A549 (cell line): Measurements from ENCODE around the gene SWI5.

Experiments
- JUN ChIP-seq, 2 experiments: fragments of >200 bp; sonication (Bioruptor Twin); formaldehyde crosslinking; IDR thresholded peaks; 2 replicates in 1 of 2; 3 replicates in 1 of 2; pipeline ENCODE4 v1.6.1; 2016 to 2017
- NR3C1 ChIP-seq: fragments of >200 bp; sonication (Bioruptor Twin); formaldehyde crosslinking; IDR thresholded peaks from 3 replicates; pipeline ENCODE4 v1.6.1; 2017
- POLR2A ChIP-seq: IDR thresholded peaks from 2 replicates; pipeline ENCODE4 v1.6.1; 2012; ENCODE audit warnings: mild to moderate bottlenecking, low read length
- RCOR1 ChIP-seq: fragments of 150-350 bp; IDR thresholded peaks from 2 replicates; pipeline ENCODE4 v1.6.1; 2014; ENCODE audit warnings: antibody characterized with exemption, low read length, low read depth
- SMC3 ChIP-seq: fragments of >200 bp; sonication (Bioruptor Twin); formaldehyde crosslinking; IDR thresholded peaks from 3 replicates; pipeline ENCODE4 v1.6.1; 2018; ENCODE audit warnings: inconsistent platforms
- ZSCAN20 ChIP-seq: fragments of 250-450 bp; sonication (Bioruptor Pico); IDR thresholded peaks from 2 replicates; pipeline ENCODE4 v1.8.0; 2022; ENCODE audit warnings: mild to moderate bottlenecking, moderate library complexity
- TF ChIP-seq, protein P1 (sequence below): fragments of >200 bp; sonication (Bioruptor Twin); formaldehyde crosslinking; IDR thresholded peaks from 3 replicates; pipeline ENCODE4 v1.5.1; 2016
- TF ChIP-seq, protein P2 (sequence below): IDR thresholded peaks from 2 replicates; pipeline ENCODE4 v1.6.1; 2012; ENCODE audit warnings: low read depth, borderline replicate concordance

DNA sequence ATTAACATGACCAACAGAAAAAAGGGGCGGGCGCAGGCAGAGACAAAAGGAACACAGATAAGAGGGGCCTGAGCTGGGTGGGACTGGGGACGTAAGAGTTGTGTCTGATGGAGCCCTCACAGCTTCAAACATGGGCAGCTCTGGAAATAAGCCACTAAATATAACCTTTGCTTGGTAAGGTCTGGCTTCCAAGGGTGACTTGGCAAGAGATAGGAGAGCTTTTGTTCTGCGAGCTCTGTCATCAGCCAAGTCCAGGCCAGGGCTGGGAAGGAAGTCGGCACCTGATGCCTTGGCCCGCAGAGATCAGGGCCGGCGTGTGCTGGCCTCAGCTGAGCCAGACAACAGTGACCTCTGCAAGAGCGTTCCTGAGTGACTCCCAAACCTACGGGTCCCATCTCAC, 34.4 kb downstream of the SWI5 start:
- no peak for TF ChIP-seq SMC3
- TF ChIP-seq, protein P1, sequence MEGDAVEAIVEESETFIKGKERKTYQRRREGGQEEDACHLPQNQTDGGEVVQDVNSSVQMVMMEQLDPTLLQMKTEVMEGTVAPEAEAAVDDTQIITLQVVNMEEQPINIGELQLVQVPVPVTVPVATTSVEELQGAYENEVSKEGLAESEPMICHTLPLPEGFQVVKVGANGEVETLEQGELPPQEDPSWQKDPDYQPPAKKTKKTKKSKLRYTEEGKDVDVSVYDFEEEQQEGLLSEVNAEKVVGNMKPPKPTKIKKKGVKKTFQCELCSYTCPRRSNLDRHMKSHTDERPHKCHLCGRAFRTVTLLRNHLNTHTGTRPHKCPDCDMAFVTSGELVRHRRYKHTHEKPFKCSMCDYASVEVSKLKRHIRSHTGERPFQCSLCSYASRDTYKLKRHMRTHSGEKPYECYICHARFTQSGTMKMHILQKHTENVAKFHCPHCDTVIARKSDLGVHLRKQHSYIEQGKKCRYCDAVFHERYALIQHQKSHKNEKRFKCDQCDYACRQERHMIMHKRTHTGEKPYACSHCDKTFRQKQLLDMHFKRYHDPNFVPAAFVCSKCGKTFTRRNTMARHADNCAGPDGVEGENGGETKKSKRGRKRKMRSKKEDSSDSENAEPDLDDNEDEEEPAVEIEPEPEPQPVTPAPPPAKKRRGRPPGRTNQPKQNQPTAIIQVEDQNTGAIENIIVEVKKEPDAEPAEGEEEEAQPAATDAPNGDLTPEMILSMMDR = no peak
- TF ChIP-seq RCOR1 = no peak
- TF ChIP-seq POLR2A = no peak
- no peak for TF ChIP-seq ZSCAN20
- TF ChIP-seq NR3C1 = no peak
- TF ChIP-seq, protein P2, sequence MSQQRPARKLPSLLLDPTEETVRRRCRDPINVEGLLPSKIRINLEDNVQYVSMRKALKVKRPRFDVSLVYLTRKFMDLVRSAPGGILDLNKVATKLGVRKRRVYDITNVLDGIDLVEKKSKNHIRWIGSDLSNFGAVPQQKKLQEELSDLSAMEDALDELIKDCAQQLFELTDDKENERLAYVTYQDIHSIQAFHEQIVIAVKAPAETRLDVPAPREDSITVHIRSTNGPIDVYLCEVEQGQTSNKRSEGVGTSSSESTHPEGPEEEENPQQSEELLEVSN = no peak
- TF ChIP-seq JUN (IDR thresholded peaks at IDR 0.05) = no peak
